OCI-LY7 (cell line): Measurements from ENCODE around the gene EGFL7.

ENCODE experiments used
- CTCF ChIP-seq: fragments of 200-600 bp; sonication (generic); conservative IDR thresholded peaks from 2 replicates; pipeline ENCODE4 v1.5.1; 2014; ENCODE audit warnings: mild to moderate bottlenecking, antibody characterized with exemption, low read length, moderate library complexity, mixed read lengths
- EZH2phosphoT487 ChIP-seq: fragments of 200-600 bp; sonication (generic); IDR thresholded peaks from 2 replicates; pipeline ENCODE4 v1.6.1; 2018; ENCODE audit warnings: low read depth, borderline replicate concordance, mild to moderate bottlenecking, mixed run types, antibody characterized with exemption, low read length, moderate library complexity, mixed read lengths

GRCh38 chr9:136674786-136675349 lies 12.2 kb downstream of the EGFL7 start:
- no peak for TF ChIP-seq CTCF
- TF ChIP-seq EZH2phosphoT487, result no peak
